ENCODE data around the gene TCEAL5.
"Not testable (repeated sequence)": the region's sequence is repeated elsewhere in the genome, so short reads cannot be mapped to it uniquely, and the experiment has no call there.

The TCEAL5 gene, protein sequence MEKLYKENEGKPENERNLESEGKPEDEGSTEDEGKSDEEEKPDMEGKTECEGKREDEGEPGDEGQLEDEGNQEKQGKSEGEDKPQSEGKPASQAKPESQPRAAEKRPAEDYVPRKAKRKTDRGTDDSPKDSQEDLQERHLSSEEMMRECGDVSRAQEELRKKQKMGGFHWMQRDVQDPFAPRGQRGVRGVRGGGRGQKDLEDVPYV

DNA sequence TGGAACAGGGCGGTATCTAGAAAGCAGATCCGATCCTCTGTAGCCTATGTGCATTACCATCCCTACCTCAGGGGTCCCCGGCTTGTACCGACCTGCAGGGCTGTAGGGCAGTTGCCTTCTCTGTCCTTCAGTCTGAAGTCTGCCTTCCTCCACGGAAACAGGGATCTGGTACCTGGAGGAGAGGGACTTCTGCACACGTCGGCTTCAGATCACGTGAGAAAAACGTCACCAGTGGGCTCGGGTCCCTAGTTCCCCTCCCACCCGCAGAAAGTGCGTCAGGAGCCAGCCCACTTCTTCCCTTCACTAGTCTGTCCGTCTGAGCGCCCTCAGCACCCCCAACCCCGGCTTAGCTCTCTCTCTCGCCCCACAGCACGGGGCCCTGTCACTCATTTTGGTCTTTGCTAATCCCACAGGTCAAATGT lies at the start of gene TCEAL5:
TSS of gene TCEAL5 (minus strand) at position 170 of the 422 bp plus-strand sequence. CDS start 2,187 bp downstream, outside the sequence.
- no peak for DNase-seq

DNA sequence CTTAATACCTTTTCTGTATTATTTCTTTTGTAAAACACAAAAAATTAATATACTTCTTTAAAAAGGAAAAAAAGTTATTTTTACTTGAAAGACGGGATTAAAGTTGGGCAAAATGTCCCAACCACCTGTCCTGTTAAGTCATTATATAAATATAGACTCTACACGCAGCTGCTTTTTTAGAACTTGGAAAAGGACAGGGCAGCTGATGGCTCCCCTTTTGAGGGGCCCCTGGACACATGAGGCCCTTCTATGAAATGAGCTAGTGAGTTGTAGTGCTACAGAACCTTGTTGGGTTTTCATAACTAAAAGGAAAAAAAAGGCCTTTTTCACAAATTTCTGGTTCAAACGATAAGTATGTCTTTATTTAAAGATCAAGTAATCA lies 34.8 kb upstream of the TCEAL5 start:
- DNase-seq, result no peak

DNA sequence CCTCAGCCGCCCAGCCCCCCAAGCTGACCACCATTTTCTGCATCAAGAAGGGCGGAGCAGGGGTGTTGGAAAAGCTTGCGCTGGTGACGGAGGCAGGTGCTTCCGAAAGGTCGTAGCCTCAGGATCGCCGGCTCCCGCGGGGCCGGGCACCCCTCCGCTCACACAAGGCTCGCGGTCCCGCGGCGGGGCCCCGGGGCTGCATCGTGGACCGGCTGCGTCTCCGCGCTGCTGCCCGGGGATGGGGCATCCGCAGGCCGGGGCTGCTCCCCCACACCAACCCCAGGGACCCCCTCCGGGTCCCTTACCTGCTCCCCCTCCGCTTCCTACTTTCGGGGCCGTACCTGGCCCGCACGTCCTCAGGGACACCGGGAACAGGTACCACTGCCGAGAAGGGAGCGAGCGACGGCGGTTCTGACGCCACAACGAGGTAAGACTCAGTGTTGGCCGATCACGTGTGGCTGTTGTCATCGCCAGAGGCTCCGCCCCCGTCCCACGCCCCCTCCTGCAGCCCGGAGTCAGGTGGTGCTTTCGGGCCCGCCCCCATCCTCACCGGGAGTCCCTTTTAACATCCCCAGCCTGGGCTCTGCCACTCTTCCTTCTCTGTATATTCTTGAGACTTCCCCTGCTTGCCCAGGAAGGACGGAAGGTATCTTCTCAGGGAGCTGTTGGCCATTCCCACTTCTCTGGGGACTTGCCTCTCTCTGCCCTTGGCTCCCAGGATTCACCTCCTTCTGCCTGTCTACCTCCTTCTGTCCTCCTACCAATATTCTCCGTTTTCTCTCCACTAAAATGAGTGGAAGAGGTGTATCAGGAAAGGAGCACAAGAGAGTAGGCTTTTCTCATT lies 34.2 kb upstream of the TCEAL5 start, which contains the start of gene BEX2:
TSS of gene BEX2 (minus strand) at position 436 of the 844 bp plus-strand sequence. CDS start 1,014 bp downstream, outside the sequence.
- DNase-seq, result peak; percentile 86

DNA sequence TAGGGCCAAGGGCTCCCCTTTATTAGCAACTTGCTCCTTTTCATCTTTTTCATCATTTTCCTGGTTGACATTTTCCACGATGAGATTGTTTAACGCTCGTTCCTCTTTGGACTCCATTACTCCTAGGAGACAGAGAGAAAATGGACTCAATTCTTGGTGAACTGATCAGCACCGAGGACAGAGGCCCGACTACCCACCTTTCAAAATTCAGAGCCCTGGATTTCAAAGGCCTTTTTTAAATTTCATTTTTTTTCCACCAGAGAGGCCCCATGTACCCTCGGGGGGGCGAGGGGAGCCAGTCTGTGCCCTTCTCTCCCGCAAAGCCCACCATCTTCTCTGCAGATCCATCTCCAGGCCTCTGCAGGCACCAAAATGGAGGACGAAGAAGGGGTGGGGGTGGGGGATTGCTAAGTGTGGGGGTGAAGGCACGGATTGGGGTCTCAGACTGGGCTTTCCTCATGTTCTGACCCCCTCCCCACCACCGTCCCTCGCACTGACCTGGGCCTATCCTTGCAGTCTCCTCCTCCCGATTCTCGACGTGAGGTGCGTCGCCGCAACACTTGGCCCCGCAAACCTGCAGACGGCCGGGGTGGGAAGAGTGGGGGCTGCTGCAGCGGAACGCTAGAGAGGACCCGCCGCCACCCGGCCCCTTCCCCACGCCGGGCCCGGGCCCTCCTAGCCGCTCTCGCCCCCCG lies 33.5 kb upstream of the TCEAL5 start:
- DNase-seq, result no peak

DNA sequence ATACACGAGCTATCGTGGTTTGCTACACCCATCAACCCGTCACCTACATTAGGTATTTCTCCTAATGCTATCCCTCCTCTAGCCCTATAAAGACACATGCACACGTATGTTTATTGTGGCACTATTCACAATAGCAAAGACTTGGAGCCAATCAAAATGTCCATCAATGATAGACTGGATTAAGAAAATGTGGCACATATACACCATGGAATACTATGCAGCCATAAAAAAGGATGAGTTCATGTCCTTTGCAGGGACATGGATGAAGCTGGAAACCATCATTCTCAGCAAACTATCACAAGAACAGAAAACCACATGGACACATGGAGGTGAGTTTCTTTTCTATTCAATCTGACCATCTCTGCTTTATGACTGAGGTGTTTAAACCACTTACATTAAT lies 29.1 kb upstream of the TCEAL5 start:
- DNase-seq, result not testable (repeated sequence)

DNA sequence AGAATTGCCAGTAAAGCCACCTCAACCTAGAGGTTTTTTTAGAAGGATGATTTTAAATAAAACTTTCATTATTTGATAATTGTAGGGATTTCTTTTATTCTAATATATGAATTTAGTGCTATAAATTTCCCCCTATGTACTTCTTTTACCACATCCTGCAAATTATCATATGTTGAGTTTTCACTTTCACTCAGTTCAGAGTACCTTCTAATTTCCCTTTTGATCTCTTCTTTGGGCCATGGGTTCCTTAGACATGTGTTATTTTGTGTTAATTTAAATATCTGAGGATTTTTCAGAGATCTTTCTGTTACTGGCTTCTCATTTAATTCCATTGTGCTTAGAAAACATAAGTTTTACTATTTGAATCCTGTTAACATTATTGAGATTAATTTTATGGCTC lies 28.2 kb upstream of the TCEAL5 start:
- DNase-seq, result no peak

DNA sequence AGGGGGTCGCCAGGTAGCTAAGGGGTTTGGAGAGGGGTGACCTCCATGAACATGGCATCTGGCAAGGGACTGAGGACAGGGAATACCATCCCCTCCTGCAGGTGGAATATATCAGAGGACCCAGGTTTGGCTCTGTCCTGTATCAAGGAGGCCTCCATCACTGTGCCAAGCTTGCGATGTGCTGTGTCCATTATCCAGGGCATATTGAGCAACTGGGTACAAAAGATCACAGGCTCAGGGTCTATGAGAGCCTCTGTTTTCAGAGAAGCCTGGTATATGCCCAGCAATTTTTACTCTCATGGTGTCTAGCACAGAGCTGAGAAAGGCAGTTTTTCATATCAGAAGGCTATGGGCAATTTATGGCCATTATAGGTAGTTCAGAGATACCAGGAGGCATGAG lies 16.6 kb upstream of the TCEAL5 start:
- no peak for DNase-seq

DNA sequence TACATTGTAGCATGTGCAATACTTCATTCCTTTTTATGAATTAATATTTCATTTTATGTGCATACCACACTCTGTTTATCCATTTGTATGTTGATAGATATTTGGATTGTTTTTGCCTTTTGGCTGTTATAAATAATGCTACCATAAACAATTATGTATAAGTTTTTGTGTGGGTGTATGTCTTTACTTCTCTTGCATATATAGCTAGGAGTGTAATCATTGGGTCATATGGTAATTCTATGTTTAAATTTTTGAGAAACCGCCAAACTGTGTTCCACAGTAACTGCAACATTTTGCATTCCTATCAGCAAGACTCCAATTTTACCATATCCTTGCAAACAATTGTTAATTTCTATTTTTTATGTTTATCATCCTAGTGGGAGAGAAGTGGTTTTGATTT lies 3.1 kb upstream of the TCEAL5 start:
- no peak for DNase-seq

DNA sequence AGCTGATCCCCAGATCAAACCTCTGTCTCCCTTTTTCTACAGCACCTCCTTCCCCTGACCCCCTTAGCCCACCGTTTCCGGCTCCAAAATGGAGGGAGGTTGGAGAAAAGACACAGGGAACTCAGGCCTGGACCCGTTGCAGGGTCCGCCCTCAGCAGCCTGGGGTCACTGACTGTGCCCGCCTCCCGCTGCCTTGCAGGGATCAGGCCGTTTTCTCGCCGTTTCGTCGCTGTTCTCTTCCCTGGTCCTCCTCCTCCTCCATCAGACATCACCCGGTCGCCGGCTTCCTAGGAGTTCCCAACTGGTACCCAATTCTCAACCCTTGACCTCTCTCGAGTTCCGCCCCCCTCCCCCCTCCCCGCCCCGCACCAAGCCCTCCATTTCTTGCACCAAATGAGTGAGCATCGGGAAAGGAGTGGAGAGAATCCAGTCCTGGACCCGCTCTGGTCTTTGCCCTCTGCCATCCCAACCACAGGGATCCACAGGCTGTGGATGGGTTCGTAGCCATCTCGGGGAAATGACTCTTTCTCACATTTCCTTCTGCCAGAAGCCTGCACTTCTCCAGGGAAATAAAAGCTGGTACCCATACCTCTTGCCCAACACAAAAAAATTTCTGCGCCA lies 493 bp downstream of the TCEAL5 start:
- no peak for DNase-seq

DNA sequence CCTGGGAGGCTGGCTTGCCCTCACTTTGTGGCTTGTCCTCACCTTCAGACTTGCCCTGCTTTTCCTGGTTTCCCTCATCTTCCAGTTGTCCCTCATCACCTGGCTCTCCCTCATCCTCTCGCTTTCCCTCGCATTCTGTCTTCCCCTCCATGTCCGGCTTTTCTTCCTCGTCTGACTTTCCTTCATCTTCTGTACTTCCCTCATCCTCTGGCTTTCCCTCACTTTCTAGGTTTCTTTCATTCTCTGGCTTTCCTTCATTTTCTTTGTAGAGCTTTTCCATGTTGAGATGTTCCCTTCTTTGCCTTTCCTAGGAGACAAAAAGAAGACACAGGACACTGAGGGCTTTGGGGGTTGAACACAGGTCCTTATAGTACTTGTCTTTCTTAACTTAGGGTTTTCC lies 2.3 kb downstream of the TCEAL5 start:
- DNase-seq, result no peak

DNA sequence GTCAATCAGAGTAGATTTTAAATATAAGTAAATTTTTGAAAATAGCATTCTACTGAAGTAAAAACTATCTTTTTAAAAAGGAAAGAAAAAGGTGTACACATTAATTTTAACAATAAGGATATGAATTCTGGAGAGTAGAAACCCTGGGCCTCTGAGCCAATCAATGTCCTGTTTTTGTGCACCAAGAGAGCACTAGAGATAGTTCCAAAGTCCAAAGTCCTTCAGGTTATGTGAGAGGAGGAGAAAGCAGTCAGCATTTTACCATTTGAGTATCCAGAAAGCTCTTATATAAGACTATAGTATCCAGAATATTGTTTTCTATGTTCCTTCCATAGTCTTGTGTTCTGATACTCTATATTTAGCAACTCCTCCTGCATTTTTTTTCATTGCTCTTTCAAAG lies 18.3 kb downstream of the TCEAL5 start:
- DNase-seq, result no peak

DNA sequence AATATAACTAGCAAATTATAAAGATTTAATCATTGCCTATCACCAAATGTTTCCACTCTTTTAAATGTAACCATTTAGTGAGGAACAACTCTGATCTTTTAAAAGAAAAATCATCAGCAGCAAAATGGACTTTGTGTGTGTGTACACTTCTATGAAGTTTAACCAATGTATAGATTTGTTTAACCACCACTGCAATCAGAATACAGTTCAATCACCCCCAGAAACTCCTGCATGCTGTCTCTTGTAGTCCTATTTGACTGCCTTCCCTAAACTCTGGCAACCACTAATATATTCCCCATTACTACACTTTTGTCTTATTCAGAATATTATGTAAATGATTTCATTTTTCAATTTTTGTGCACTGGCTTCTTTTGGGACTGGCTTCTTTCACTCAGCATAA lies 19.9 kb downstream of the TCEAL5 start:
- no peak for DNase-seq

DNA sequence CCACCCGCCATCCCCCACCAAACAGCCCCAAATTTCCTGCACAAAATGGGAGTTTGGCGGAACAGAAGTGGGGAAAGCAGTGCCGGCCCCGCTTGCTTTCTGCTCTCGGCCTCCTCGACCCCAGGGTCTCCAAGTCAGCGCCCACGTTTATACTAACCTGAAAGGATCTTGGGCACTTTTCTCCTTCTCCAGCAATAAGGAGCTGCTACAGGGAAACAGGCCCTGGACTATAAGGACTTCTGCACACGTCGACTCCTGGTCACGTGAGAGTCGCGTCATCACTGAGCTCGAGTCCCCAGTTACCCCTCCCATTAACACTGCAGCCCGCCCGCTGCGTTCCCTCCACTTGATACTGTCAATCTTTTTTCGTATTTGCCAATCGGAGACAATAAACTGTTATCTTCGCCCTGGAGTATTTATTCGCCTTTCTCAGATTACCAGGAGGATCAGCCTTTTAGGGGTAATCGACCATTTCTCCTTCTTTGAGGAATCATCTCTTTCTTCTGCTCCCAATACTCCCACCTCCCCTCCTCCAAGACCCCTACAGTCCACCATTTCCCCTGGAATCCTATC lies 21.5 kb downstream of the TCEAL5 start, which contains the start of gene TCEAL8:
TSS of gene TCEAL8 (minus strand) at position 235 of the 573 bp plus-strand sequence. CDS start 1,176 bp downstream, outside the sequence.
- peak; percentile 54 for DNase-seq

DNA sequence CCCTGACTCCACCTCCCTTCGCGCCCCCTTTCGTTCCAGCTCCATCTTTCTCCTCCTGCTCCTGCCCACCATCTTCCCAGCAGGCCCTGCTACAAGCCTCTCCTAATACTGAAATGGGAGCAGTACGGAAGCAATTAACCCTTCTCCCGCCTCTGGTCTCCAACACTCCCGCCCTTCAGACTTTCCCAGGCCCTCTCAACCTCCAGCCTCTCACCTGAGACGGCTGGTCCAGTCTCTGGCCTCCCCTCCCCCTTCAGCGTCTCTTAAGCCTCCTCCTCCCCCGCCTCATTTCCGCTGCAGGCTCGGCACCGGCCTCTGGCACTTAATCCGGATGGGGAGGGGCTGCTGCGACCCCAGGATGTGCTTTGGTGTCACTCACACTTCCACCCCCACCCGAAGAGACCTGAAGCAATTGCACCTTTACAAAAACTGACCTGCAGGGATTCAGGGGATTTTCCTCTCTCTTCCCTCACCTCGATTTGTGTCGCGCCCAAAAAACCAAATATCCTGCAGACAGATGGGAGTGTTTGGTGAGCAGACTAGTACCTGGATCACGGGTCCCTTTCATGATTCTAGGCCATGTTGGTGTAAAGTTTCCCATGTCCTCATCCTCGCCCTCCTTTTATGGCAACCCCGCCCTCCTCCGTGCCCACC lies 22.3 kb downstream of the TCEAL5 start:
- peak; percentile 14 for DNase-seq

DNA sequence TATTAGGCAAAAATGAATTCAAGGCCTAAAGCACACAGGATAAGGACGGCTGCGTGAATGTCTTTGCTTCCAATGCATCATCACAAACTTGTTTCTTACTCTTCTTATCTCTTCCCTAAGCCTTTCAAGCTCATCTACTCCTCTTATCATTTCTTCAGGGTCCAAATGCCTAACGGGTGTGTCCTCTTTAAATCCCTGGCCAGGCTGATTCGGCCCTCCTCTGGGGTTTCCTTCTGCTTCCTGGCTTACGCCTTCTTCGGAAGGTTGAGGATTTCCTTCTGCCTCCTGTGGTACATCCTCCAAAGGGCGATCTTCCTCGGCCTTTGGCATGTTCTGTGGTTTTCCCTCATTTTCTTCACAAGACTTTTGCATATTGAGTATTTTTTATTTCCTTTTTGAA lies 22.9 kb downstream of the TCEAL5 start:
- DNase-seq, result no peak

DNA sequence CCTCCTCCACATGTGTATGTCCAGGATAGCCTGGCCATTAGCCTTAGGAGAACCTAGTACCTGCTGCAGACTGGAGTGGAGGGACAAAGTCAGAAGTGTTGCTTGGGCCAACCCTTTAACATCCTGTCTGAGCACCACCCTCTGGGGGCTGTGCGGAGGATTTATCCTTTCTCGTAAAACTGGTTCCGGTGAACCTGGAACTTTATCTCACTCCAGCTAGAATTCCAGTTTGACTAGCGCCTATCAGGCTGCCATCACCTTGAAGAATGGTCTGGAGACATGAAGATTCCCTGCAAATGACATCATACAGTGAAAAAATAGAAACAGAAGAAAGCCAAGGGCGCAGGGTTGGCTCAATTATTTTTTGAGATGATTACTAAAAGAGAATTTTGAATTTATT lies 25.6 kb downstream of the TCEAL5 start:
- no peak for DNase-seq

DNA sequence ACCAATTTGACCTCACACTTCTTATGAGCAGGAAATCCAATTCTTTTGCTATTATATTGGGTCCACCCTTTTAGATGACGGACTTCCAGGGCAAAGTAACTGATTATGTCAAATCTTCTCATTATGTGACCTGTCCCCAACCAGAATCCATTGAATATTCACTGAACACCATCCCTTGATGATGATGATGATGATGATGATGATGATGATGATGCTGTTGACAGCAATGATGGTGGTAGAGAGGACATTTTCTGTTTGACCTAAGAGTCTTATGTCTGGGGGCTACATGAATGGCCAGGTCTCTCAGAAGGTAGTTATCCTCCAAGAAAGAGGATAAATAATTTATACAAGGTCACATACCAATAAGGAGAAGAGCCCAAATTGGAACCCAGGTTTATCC lies 26.7 kb downstream of the TCEAL5 start:
- no peak for DNase-seq

DNA sequence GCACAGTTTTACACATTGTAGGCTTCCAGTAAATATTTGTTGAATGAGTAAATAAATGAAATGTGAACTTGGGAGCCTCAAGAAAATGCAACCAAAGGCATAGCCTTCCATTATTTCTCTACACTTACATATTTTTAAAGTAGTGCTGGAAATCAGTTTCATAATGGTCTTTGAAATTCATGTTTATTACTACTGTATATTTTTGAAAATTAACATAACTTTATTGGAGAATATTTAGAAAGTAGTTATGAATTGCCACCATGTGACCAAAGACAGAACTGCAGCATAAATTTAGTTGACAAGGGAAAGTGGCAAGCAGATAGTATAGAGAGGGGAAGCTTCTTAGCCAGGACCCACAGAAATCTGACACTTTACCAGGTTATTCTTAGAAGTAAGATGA lies 28.0 kb downstream of the TCEAL5 start:
- no peak for DNase-seq

DNA sequence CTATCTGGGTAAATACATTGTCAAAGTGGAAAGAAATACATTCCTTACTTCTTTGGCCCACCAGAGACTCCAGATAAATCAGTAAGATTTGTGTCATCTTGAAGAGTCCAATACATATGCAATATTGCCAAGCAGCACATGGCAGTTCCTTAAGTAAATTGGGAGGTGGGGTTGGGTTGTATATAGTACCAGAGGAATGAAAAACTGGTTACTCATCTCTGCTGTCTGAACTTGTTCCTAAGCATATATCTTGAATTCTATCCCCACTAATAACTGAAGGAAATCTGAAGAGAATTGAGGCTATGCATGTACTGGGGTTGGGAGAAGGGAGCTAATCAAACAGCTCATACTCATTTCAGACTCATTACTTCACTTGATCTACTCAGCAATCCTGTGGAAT lies 36.4 kb downstream of the TCEAL5 start:
- no peak for DNase-seq

DNA sequence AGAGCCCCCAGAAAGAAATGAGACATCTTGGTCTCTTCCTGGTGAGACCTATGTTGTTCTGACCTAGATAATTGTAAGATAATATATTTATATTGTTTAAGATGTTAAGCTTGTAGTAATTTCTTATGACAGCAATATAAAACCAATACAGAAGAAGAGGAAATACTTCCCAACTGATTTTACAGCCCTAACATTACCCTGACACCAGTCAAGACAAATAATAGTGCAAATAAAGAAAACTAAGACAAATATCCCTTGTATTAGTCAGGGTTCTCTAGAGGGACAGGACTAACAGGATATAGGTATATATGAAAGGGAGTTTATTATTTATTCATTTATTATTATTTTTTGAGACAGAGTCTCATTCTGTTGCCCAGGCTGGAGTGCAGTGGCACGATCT lies 40.3 kb downstream of the TCEAL5 start:
- DNase-seq, result no peak

DNA sequence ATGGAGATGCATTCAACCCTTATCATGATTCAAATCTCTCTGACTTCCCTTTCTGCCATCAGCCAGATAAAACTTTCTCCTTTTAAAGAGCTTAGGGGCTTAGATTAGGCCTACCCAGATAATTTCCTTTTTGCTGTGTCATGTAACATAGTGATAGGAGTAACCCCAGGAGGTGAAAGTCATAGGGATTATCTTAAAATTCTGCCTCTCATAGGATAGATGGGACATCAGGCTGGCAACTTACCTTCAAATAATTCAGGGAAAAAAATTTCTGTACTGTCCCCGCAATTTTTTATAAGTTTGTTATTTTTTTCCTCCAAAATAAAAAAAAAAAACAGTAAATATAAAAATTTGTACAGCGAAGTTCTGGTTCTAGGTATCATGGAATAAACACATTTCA lies 40.9 kb downstream of the TCEAL5 start:
- not testable (repeated sequence) for DNase-seq

DNA sequence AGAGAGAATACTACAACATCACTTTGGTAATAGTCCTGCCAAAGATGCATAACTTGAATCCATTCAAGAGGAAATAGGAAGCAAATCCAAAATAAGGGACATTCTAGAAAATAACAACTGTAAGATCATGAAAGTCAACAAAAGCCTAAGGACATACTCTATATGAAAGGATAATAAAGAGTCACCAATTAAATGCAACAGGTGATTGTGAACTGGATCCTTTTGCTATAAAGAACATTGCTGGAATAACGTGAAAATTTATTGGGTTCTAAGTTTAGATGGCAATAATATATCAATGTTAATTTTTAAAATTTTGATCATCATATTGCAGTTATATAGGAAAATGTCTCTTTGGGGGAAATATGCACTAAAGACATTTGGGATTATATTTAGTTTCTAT lies 41.7 kb downstream of the TCEAL5 start:
- no peak for DNase-seq
